Endodermal cell (in vitro differentiated cells): ENCODE measurements around the gene PEX11G. TPM values are rescaled to one million over a fixed set of nuclear protein-coding genes. Genes with fewer than 3 reads are reported as not detected.

Source experiments
- DNase-seq: peaks from one replicate; pipeline ENCODE4 v3.0.0-alpha.2; 2017
- H3K27ac ChIP-seq: 2 replicates; pipeline ENCODE4 v1.5.1; 2013; ENCODE audit warnings: mild to moderate bottlenecking, low read depth, low read length, moderate library complexity
- H3K27me3 ChIP-seq: 2 replicates; pipeline ENCODE4 v1.6.1; 2013; ENCODE audit warnings: mild to moderate bottlenecking, low read length, moderate library complexity; ENCODE audit not compliant: insufficient read depth, control insufficient read depth, poor library complexity, severe bottlenecking
- H3K36me3 ChIP-seq: 2 replicates; pipeline ENCODE4 v1.7.0; 2013; ENCODE audit warnings: mild to moderate bottlenecking, low read length, moderate library complexity; ENCODE audit not compliant: control insufficient read depth, insufficient read depth
- H3K4me1 ChIP-seq: one replicate; pipeline ENCODE4 v1.7.0; 2013; ENCODE audit warnings: low read length; ENCODE audit not compliant: control insufficient read depth, insufficient read depth
- H3K4me3 ChIP-seq: 2 replicates; pipeline ENCODE4 v1.5.1; 2013; ENCODE audit warnings: mild to moderate bottlenecking, low read length, moderate library complexity
- H3K9ac ChIP-seq: 2 replicates; pipeline ENCODE4 v1.6.1; 2013; ENCODE audit warnings: mild to moderate bottlenecking, low read length, moderate library complexity; ENCODE audit not compliant: poor library complexity, severe bottlenecking; ENCODE audit errors: extremely low read depth
- H3K9me3 ChIP-seq: 2 replicates; pipeline ENCODE4 v1.6.1; 2013; ENCODE audit warnings: mild to moderate bottlenecking, low read length, moderate library complexity; ENCODE audit not compliant: control insufficient read depth
- H3K27ac Mint-ChIP-seq: 2 replicates; pipeline ENCODE4 v1.8.0; 2020; ENCODE audit warnings: mixed read lengths
- H3K27me3 Mint-ChIP-seq: 2 replicates; pipeline ENCODE4 v1.8.0; 2021; ENCODE audit warnings: mild to moderate bottlenecking, mixed read lengths; ENCODE audit not compliant: insufficient read depth
- H3K36me3 Mint-ChIP-seq: 2 replicates; pipeline ENCODE4 v1.8.0; 2020; ENCODE audit warnings: low read depth, mixed read lengths
- H3K4me1 Mint-ChIP-seq: 2 replicates; pipeline ENCODE4 v1.8.0; 2020; ENCODE audit warnings: mixed read lengths
- H3K4me3 Mint-ChIP-seq: 2 replicates; pipeline ENCODE4 v1.8.0; 2020; ENCODE audit warnings: mild to moderate bottlenecking, moderate library complexity, mixed read lengths
- H3K9me3 Mint-ChIP-seq: 2 replicates; pipeline ENCODE4 v1.8.0; 2020; ENCODE audit warnings: mild to moderate bottlenecking, mixed read lengths
- CTCF ChIP-seq: fragments of 200-600 bp; sonication (generic); conservative IDR thresholded peaks from 2 replicates; pipeline ENCODE4 v1.5.0; 2021; ENCODE audit warnings: antibody characterized with exemption, mild to moderate bottlenecking
- WGBS, 2 experiments: methylation state at CpG; one replicate each; pipeline versions ENCODE4 v1.1.5 to v1.1.7; 2013; ENCODE audit warnings: missing lambda C conversion rate in 2 of 2, mixed read lengths in 1 of 2; ENCODE audit not compliant: insufficient coverage in 1 of 2, insufficient read length in 1 of 2; 5-methylcytosine and 5-hydroxymethylcytosine counted together
- total RNA-seq, 2 donors: library from RNA; stranded (reverse); fragmentation: NEBNext Ultra II Directional in 1 of 2; extraction: Animal tissue kit (Norgen Biotek cat#: 25700) in 1 of 2; gene quantifications; 2 replicates in 1 of 2; 3 replicates in 1 of 2; pipeline ENCODE4 v1.2.1, GENCODE V29; 2021

Gene PEX11G
- total RNA-seq, 2 donors from 2014 or later: 2.6 to 3.0 TPM

GRCh38 chr19:7526059-7526929, 37.5 kb upstream of the PEX11G start:
- H3K27ac Mint-ChIP-seq: no peak overlapping the region
- peaks cover 4% of the 10 kb centered on the region for H3K36me3 ChIP-seq
- H3K9ac ChIP-seq: no peak overlapping the region
- TF ChIP-seq CTCF: no peak
- no peaks in the 10 kb centered on the region for H3K27me3 ChIP-seq
- H3K4me3 Mint-ChIP-seq: no peak overlapping the region
- WGBS, 2 experiments: 95 to 97% methylated on average over 25 to 31 of the region's 31 CpGs
- H3K4me3 ChIP-seq: no peak overlapping the region
- H3K36me3 Mint-ChIP-seq: peaks cover 26% of the 10 kb centered on the region
- no peaks in the 10 kb centered on the region for H3K27me3 Mint-ChIP-seq
- H3K4me1 ChIP-seq: peaks cover 7% of the 10 kb centered on the region
- H3K9me3 Mint-ChIP-seq: no peaks in the 10 kb centered on the region
- peaks cover 5% of the 10 kb centered on the region for H3K4me1 Mint-ChIP-seq
- no peaks in the 10 kb centered on the region for H3K9me3 ChIP-seq
- no peak for DNase-seq
- no peak overlapping the region for H3K27ac ChIP-seq

GRCh38 chr19:7524992-7525739, 36.3 kb upstream of the PEX11G start:
- H3K9me3 Mint-ChIP-seq: no peaks in the 10 kb centered on the region
- WGBS, 2 experiments: 92 to 94% methylated on average over 12 to 20 of the region's 20 CpGs
- no peak overlapping the region for H3K9ac ChIP-seq

GRCh38 chr19:7524523-7524922, 35.7 kb upstream of the PEX11G start:
- Histone ChIP-seq H3K27me3 (no peaks in the 10 kb centered on the region), H3K36me3 (peaks cover 4% of the 10 kb centered on the region), H3K9me3 (no peaks in the 10 kb centered on the region), H3K9ac (no peak overlapping the region), H3K4me1 (peaks cover 7% of the 10 kb centered on the region), H3K27ac (no peak overlapping the region), H3K4me3 (no peak overlapping the region)
- H3K27ac Mint-ChIP-seq: no peak overlapping the region
- no peak for DNase-seq
- 91 to 98% methylated on average over 5 of the region's 5 CpGs for WGBS, 2 experiments
- no peak overlapping the region for H3K4me3 Mint-ChIP-seq
- no peak for TF ChIP-seq CTCF
- H3K36me3 Mint-ChIP-seq: peaks cover 22% of the 10 kb centered on the region
- H3K27me3 Mint-ChIP-seq: no peaks in the 10 kb centered on the region
- H3K4me1 Mint-ChIP-seq: peaks cover 5% of the 10 kb centered on the region
- H3K9me3 Mint-ChIP-seq: no peaks in the 10 kb centered on the region

More at GRCh38 chr19:7524992-7525739, 36.3 kb upstream of the PEX11G start:
- no peak overlapping the region for H3K27ac Mint-ChIP-seq
- peaks cover 7% of the 10 kb centered on the region for H3K4me1 ChIP-seq
- peaks cover 4% of the 10 kb centered on the region for H3K36me3 ChIP-seq
- peaks cover 27% of the 10 kb centered on the region for H3K36me3 Mint-ChIP-seq
- no peak for DNase-seq
- peaks cover 5% of the 10 kb centered on the region for H3K4me1 Mint-ChIP-seq
- H3K27me3 ChIP-seq: no peaks in the 10 kb centered on the region
- H3K4me3 Mint-ChIP-seq: no peak overlapping the region
- H3K4me3 ChIP-seq: no peak overlapping the region
- H3K27ac ChIP-seq: no peak overlapping the region
- no peak for TF ChIP-seq CTCF
- no peaks in the 10 kb centered on the region for H3K9me3 ChIP-seq
- no peaks in the 10 kb centered on the region for H3K27me3 Mint-ChIP-seq
